ENCODE measurements around the gene RBFOX1. TPM values are rescaled to one million over a fixed set of nuclear protein-coding genes. Genes with fewer than 3 reads are reported as not detected.

RBFOX1 gene
- total RNA-seq, 1 donor from 2014 or later: not detected

GRCh38 chr16:7581175-7581574 is 248.5 kb downstream of the RBFOX1 start:
- H3K27me3 Mint-ChIP-seq (ENCODE audit: low read depth): no peaks in the 10 kb centered on the region
- no peak overlapping the region for H3K27ac Mint-ChIP-seq (ENCODE audit: unreplicated experiment)
- H3K4me3 Mint-ChIP-seq (ENCODE audit: unreplicated experiment): no peak overlapping the region
- H3K4me1 Mint-ChIP-seq (ENCODE audit: low read depth): no peaks in the 10 kb centered on the region
- H3K36me3 Mint-ChIP-seq (ENCODE audit: low read depth): no peaks in the 10 kb centered on the region
- peaks cover 22% of the 10 kb centered on the region for H3K9me3 Mint-ChIP-seq (ENCODE audit: low read depth)
- DNase-seq (ENCODE audit: low spot score): no peak
- no peak for TF ChIP-seq CTCF (IDR thresholded peaks at IDR 0.05)

- Mint-ChIP-seq H3K4me1 (ENCODE audit: low read depth) (no peaks in the 10 kb centered on the region), H3K9me3 (ENCODE audit: low read depth) (peaks cover 21% of the 10 kb centered on the region), H3K27me3 (ENCODE audit: low read depth) (no peaks in the 10 kb centered on the region), H3K36me3 (ENCODE audit: low read depth) (no peaks in the 10 kb centered on the region), H3K4me3 (ENCODE audit: unreplicated experiment) (no peak overlapping the region), H3K27ac (ENCODE audit: unreplicated experiment) (no peak overlapping the region)
- DNase-seq (ENCODE audit: low spot score): no peak
- TF ChIP-seq CTCF (IDR thresholded peaks at IDR 0.05): no peak
Observed at GRCh38 chr16:7583396-7583795, 250.8 kb downstream of the RBFOX1 start.

- H3K9me3 Mint-ChIP-seq (ENCODE audit: low read depth): peaks cover 17% of the 10 kb centered on the region
- DNase-seq (ENCODE audit: low spot score): no peak
- no peaks in the 10 kb centered on the region for H3K36me3 Mint-ChIP-seq (ENCODE audit: low read depth)
- H3K4me1 Mint-ChIP-seq (ENCODE audit: low read depth): no peaks in the 10 kb centered on the region
- H3K27me3 Mint-ChIP-seq (ENCODE audit: low read depth): no peaks in the 10 kb centered on the region
- no peak for TF ChIP-seq CTCF (IDR thresholded peaks at IDR 0.05)
- no peak overlapping the region for H3K27ac Mint-ChIP-seq (ENCODE audit: unreplicated experiment)
- H3K4me3 Mint-ChIP-seq (ENCODE audit: unreplicated experiment): no peak overlapping the region
Observed at GRCh38 chr16:7584561-7584960, 251.9 kb downstream of the RBFOX1 start.

- TF ChIP-seq CTCF (IDR thresholded peaks at IDR 0.05): no peak
- no peak overlapping the region for H3K4me3 Mint-ChIP-seq (ENCODE audit: unreplicated experiment)
- no peaks in the 10 kb centered on the region for H3K36me3 Mint-ChIP-seq (ENCODE audit: low read depth)
- no peak overlapping the region for H3K27ac Mint-ChIP-seq (ENCODE audit: unreplicated experiment)
- H3K4me1 Mint-ChIP-seq (ENCODE audit: low read depth): no peaks in the 10 kb centered on the region
- no peak for DNase-seq (ENCODE audit: low spot score)
- peaks cover 17% of the 10 kb centered on the region for H3K9me3 Mint-ChIP-seq (ENCODE audit: low read depth)
- H3K27me3 Mint-ChIP-seq (ENCODE audit: low read depth): no peaks in the 10 kb centered on the region
Observed at GRCh38 chr16:7585705-7586104, 253.1 kb downstream of the RBFOX1 start.

- DNase-seq (ENCODE audit: low spot score): no peak
- H3K27ac Mint-ChIP-seq (ENCODE audit: unreplicated experiment): no peak overlapping the region
- TF ChIP-seq CTCF (IDR thresholded peaks at IDR 0.05): no peak
- no peaks in the 10 kb centered on the region for H3K4me1 Mint-ChIP-seq (ENCODE audit: low read depth)
- no peak overlapping the region for H3K4me3 Mint-ChIP-seq (ENCODE audit: unreplicated experiment)
- no peaks in the 10 kb centered on the region for H3K36me3 Mint-ChIP-seq (ENCODE audit: low read depth)
- no peaks in the 10 kb centered on the region for H3K27me3 Mint-ChIP-seq (ENCODE audit: low read depth)
- peaks cover 10% of the 10 kb centered on the region for H3K9me3 Mint-ChIP-seq (ENCODE audit: low read depth)
Observed at GRCh38 chr16:7590934-7591333, 258.3 kb downstream of the RBFOX1 start.

Measured in chondrocyte (in vitro differentiated cells).